Duodenal mucosa (tissue), 2 donors: ENCODE data around the gene PLXNA2.

Experiments
- H3K27ac ChIP-seq: one replicate; pipeline ENCODE4 v1.7.0; 2013; ENCODE audit warnings: low read depth, low read length
- H3K27me3 ChIP-seq, 2 donors: one replicate each; pipeline ENCODE4 v1.7.0; 2013; ENCODE audit warnings: low read length in 2 of 2, control low read depth in 1 of 2; ENCODE audit not compliant: insufficient read depth in 2 of 2, control insufficient read depth in 1 of 2
- H3K36me3 ChIP-seq, 2 donors: one replicate each; pipeline ENCODE4 v1.7.0; 2013; ENCODE audit warnings: low read length in 2 of 2, control low read depth in 1 of 2; ENCODE audit not compliant: insufficient read depth in 2 of 2, control insufficient read depth in 1 of 2
- H3K4me1 ChIP-seq, 2 donors: one replicate each; pipeline ENCODE4 v1.7.0; 2013; ENCODE audit warnings: low read length in 2 of 2, control low read depth in 1 of 2; ENCODE audit not compliant: insufficient read depth in 2 of 2, control insufficient read depth in 1 of 2
- H3K4me3 ChIP-seq, 2 donors: one replicate each; pipeline ENCODE4 v1.7.0; 2013; ENCODE audit warnings: low read length in 2 of 2, low read depth in 1 of 2
- H3K9ac ChIP-seq, 2 donors: one replicate each; pipeline ENCODE4 v1.7.0; 2013; ENCODE audit warnings: low read length in 2 of 2, low read depth in 1 of 2
- H3K9me3 ChIP-seq, 2 donors: one replicate each; pipeline ENCODE4 v1.7.0; 2013; ENCODE audit warnings: low read length in 2 of 2, control low read depth in 1 of 2; ENCODE audit not compliant: control insufficient read depth in 1 of 2

PLXNA2 gene

GRCh38 chr1:207990455-207990854 lies 253.7 kb downstream of the PLXNA2 start:
- no peak overlapping the region for H3K9ac ChIP-seq
- H3K27me3 ChIP-seq, result no peaks in the 10 kb centered on the region
- H3K4me3 ChIP-seq, result no peak overlapping the region
- no peaks in the 10 kb centered on the region for H3K4me1 ChIP-seq
- no peaks in the 10 kb centered on the region for H3K36me3 ChIP-seq
- H3K27ac ChIP-seq, result no peak overlapping the region
- H3K9me3 ChIP-seq, result no peaks in the 10 kb centered on the region

- Histone ChIP-seq H3K9ac (no peak overlapping the region), H3K4me1 (peaks cover under 1% of the 10 kb centered on the region in 2 donors), H3K27me3 (no peaks in the 10 kb centered on the region), H3K36me3 (no peaks in the 10 kb centered on the region), H3K27ac (no peak overlapping the region), H3K9me3 (no peaks in the 10 kb centered on the region), H3K4me3 (no peak overlapping the region)
Observed at GRCh38 chr1:207988326-207989165, 255.6 kb downstream of the PLXNA2 start.

DNA sequence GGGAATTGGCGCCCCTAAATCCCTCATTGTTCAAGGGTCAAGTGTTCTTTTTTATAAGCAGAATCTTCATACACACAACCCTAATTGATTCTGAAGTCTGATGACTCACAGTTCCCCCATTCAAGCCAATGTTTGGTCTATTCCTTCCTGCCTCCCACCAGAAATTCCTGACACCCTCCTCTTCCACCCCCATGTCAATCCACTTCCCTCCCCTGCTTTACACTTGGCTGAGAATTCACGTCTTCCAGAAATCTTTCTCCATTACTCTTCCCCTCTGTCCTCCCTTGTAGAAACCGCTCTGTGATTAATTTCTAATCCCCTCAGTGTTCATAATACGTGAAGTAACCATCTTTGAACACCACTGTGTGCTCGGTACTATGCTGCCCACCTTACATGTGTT lies 257.0 kb downstream of the PLXNA2 start:
- Histone ChIP-seq H3K4me3 (no peak overlapping the region), H3K4me1 (peaks cover 12 to 13% of the 10 kb centered on the region in 2 donors), H3K9ac (no peak overlapping the region), H3K36me3 (no peaks in the 10 kb centered on the region), H3K27ac (no peak overlapping the region), H3K27me3 (no peaks in the 10 kb centered on the region), H3K9me3 (no peaks in the 10 kb centered on the region)

DNA sequence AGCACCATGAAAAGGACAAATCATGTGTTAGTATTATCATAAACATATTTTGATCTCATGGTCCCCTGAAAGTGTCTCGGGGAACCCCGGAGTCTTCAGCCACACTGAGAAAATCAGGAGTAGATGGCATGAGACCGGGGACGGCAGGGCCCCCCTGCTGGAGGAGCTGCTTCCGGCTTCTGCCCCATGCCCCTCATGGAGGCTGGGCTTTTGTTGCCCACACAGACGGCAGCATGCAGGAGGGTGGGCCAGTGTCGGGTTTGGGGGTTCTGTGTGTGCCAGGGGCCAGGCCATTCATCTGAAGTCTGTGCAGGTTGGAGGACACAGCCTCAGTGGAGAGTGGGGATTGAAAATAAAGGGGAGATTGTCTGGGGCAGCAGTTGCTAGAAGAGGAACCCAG lies 258.2 kb downstream of the PLXNA2 start:
- peaks cover 16 to 17% of the 10 kb centered on the region in 2 donors for H3K4me1 ChIP-seq
- no peaks in the 10 kb centered on the region for H3K27me3 ChIP-seq
- no peak overlapping the region for H3K9ac ChIP-seq
- no peak overlapping the region for H3K4me3 ChIP-seq
- H3K27ac ChIP-seq, result no peak overlapping the region
- no peaks in the 10 kb centered on the region for H3K36me3 ChIP-seq
- no peaks in the 10 kb centered on the region for H3K9me3 ChIP-seq

- Histone ChIP-seq H3K9ac (no peak overlapping the region), H3K9me3 (no peaks in the 10 kb centered on the region), H3K27me3 (no peaks in the 10 kb centered on the region), H3K27ac (no peak overlapping the region), H3K4me1 (peaks cover 16 to 17% of the 10 kb centered on the region in 2 donors), H3K4me3 (no peak overlapping the region), H3K36me3 (no peaks in the 10 kb centered on the region)
Observed at GRCh38 chr1:207984831-207985572, 259.2 kb downstream of the PLXNA2 start.

- Histone ChIP-seq H3K4me3 (no peak overlapping the region), H3K36me3 (no peaks in the 10 kb centered on the region), H3K9me3 (no peaks in the 10 kb centered on the region), H3K27ac (no peak overlapping the region), H3K4me1 (peaks cover 16 to 17% of the 10 kb centered on the region in 2 donors), H3K27me3 (no peaks in the 10 kb centered on the region), H3K9ac (no peak overlapping the region)
Observed at GRCh38 chr1:207983044-207983635, 261.0 kb downstream of the PLXNA2 start.

- no peaks in the 10 kb centered on the region for H3K9me3 ChIP-seq
- H3K27ac ChIP-seq, result no peak overlapping the region
- no peaks in the 10 kb centered on the region for H3K36me3 ChIP-seq
- H3K9ac ChIP-seq, result peak overlapping the region in 1 of 2 donors; percentile 8
- peaks cover 16 to 17% of the 10 kb centered on the region in 2 donors for H3K4me1 ChIP-seq
- no peaks in the 10 kb centered on the region for H3K27me3 ChIP-seq
- no peak overlapping the region for H3K4me3 ChIP-seq
Observed at GRCh38 chr1:207981976-207982375, 262.2 kb downstream of the PLXNA2 start.

- Histone ChIP-seq H3K27me3 (peaks cover 0 to 3% of the 10 kb centered on the region in 2 donors), H3K9me3 (no peaks in the 10 kb centered on the region), H3K4me1 (peaks cover 14 to 16% of the 10 kb centered on the region in 2 donors), H3K36me3 (no peaks in the 10 kb centered on the region), H3K9ac (no peak overlapping the region), H3K4me3 (no peak overlapping the region), H3K27ac (no peak overlapping the region)
Observed at GRCh38 chr1:207978441-207978840, 265.7 kb downstream of the PLXNA2 start.

GRCh38 chr1:207977876-207978275 lies 266.3 kb downstream of the PLXNA2 start:
- H3K9ac ChIP-seq, result no peak overlapping the region
- peaks cover 0 to 5% of the 10 kb centered on the region in 2 donors for H3K27me3 ChIP-seq
- H3K4me1 ChIP-seq, result peaks cover 10% of the 10 kb centered on the region in 2 donors
- no peak overlapping the region for H3K4me3 ChIP-seq
- no peaks in the 10 kb centered on the region for H3K36me3 ChIP-seq
- H3K9me3 ChIP-seq, result no peaks in the 10 kb centered on the region
- H3K27ac ChIP-seq, result no peak overlapping the region
